Measurements from ENCODE around the gene ARL8B. TPM values are rescaled to one million over a fixed set of nuclear protein-coding genes. Genes with fewer than 3 reads are reported as not detected.
"Not testable (repeated sequence)": the region's sequence is repeated elsewhere in the genome, so short reads cannot be mapped to it uniquely, and the experiment has no call there.

ARL8B gene
- polyA plus RNA-seq, 1 of the 3 experiments (the other 2 are of a cell fraction) = 21.9 TPM

GRCh38 chr3:5105050-5105449, 17.0 kb upstream of the ARL8B start:
- WGBS (ENCODE audit: low lambda C conversion rate) = 85% methylated on average over 7 of the region's 7 CpGs
- no peaks in the 10 kb centered on the region for H3K4me1 ChIP-seq (ENCODE audit: control insufficient read depth in 1 of 2, insufficient read depth in 2 of 2, low read depth in 1 of 2, low read length in 1 of 2)

GRCh38 chr3:5106371-5106770, 15.7 kb upstream of the ARL8B start:
- DNase-seq; H3K79me2 ChIP-seq (ENCODE audit: insufficient read depth); H3K4me2 ChIP-seq; H3K9me3 ChIP-seq; H3K9ac ChIP-seq; H3K9me2 ChIP-seq; H3K27ac ChIP-seq (ENCODE audit: low read depth in 2 of 2, low read length in 1 of 2); POLR2A ChIA-PET; H3K27me3 ChIP-seq (ENCODE audit: insufficient read depth); H3F3A ChIP-seq (replicated peaks; ENCODE audit: insufficient read depth); H3K4me3 ChIP-seq (ENCODE audit: low read depth in 2 of 2, low read length in 1 of 2); H4K20me1 ChIP-seq (ENCODE audit: insufficient read depth); H3K4me1 ChIP-seq (ENCODE audit: control insufficient read depth in 1 of 2, insufficient read depth in 2 of 2, low read depth in 1 of 2, low read length in 1 of 2); H2AFZ ChIP-seq (ENCODE audit: low read depth); H3K36me3 ChIP-seq (replicated peaks in 1 of 2; ENCODE audit: control insufficient read depth in 1 of 2, insufficient read depth in 2 of 2, low read length in 1 of 2): not testable (repeated sequence)
- WGBS (ENCODE audit: low lambda C conversion rate) = 78% methylated on average over 9 of the region's 9 CpGs
- CTCF ChIA-PET = interaction anchor here (1.3 kb wide), 1 partner anchor 395 kb away, joined by 3 read pairs; no protein-coding TSS in a partner anchor

More at GRCh38 chr3:5105050-5105449, 17.0 kb upstream of the ARL8B start:
- Histone ChIP-seq H3K36me3 (replicated peaks in 1 of 2; ENCODE audit: control insufficient read depth in 1 of 2, insufficient read depth in 2 of 2, low read length in 1 of 2) (no peaks in the 10 kb centered on the region), H3K9me3 (no peaks in the 10 kb centered on the region), H2AFZ (ENCODE audit: low read depth) (no peak overlapping the region), H3K4me2 (no peak overlapping the region), H3K79me2 (ENCODE audit: insufficient read depth) (no peaks in the 10 kb centered on the region), H3K4me3 (ENCODE audit: low read depth in 2 of 2, low read length in 1 of 2) (no peak overlapping the region), H3K9ac (no peak overlapping the region), H3K9me2 (no peaks in the 10 kb centered on the region), H4K20me1 (ENCODE audit: insufficient read depth) (no peaks in the 10 kb centered on the region), H3F3A (replicated peaks; ENCODE audit: insufficient read depth) (no peaks in the 10 kb centered on the region), H3K27me3 (ENCODE audit: insufficient read depth) (no peaks in the 10 kb centered on the region), H3K27ac (ENCODE audit: low read depth in 2 of 2, low read length in 1 of 2) (no peak overlapping the region)
- POLR2A ChIA-PET = no interaction called here
- CTCF ChIA-PET = no interaction called here
- no peak for DNase-seq
- TF ChIP-seq RXRA (IDR thresholded peaks at IDR 0.05; ENCODE audit: borderline replicate concordance, low read depth) (no peak), YY1 (IDR thresholded peaks at IDR 0.05; ENCODE audit: low read depth) (no peak), EZH2phosphoT487 (IDR thresholded peaks at IDR 0.05; ENCODE audit: borderline replicate concordance, low read depth) (no peak), USF1 (IDR thresholded peaks at IDR 0.05; ENCODE audit: borderline replicate concordance, low read depth) (no peak), FOSL2 (IDR thresholded peaks at IDR 0.05; ENCODE audit: borderline replicate concordance, low read depth) (no peak), JUND (IDR thresholded peaks at IDR 0.05) (no peak), TCF12 (IDR thresholded peaks at IDR 0.05) (no peak), CTCF (IDR thresholded peaks at IDR 0.05) (no peak)

GRCh38 chr3:5106933-5107334, 15.2 kb upstream of the ARL8B start:
- H3K9ac ChIP-seq; POLR2A ChIA-PET; H3K4me1 ChIP-seq (ENCODE audit: control insufficient read depth in 1 of 2, insufficient read depth in 2 of 2, low read depth in 1 of 2, low read length in 1 of 2); H3K79me2 ChIP-seq (ENCODE audit: insufficient read depth); H2AFZ ChIP-seq (ENCODE audit: low read depth); H4K20me1 ChIP-seq (ENCODE audit: insufficient read depth); H3K9me3 ChIP-seq; H3K27ac ChIP-seq (ENCODE audit: low read depth in 2 of 2, low read length in 1 of 2); H3K27me3 ChIP-seq (ENCODE audit: insufficient read depth); DNase-seq; H3K9me2 ChIP-seq; H3K36me3 ChIP-seq (replicated peaks in 1 of 2; ENCODE audit: control insufficient read depth in 1 of 2, insufficient read depth in 2 of 2, low read length in 1 of 2); H3K4me3 ChIP-seq (ENCODE audit: low read depth in 2 of 2, low read length in 1 of 2); H3F3A ChIP-seq (replicated peaks; ENCODE audit: insufficient read depth); H3K4me2 ChIP-seq: not testable (repeated sequence)
- CTCF ChIA-PET = interaction anchor here (0.6 to 1.3 kb wide), 3 partner anchors 15 to 451 kb away, joined by 3 read pairs; no protein-coding TSS in a partner anchor
- 56% methylated on average over 2 of the region's 2 CpGs for WGBS (ENCODE audit: low lambda C conversion rate)
